ENCODE results near the gene CHST2.
"Not testable (repeated sequence)": the region's sequence is repeated elsewhere in the genome, so short reads cannot be mapped to it uniquely, and the experiment has no call there.

CHST2 gene

GRCh38 chr3:143119009-143119914 is at the start of gene CHST2:
TSS of gene CHST2 (plus strand) at chr3:143119771. CDS start at chr3:143120817, 1,046 bp downstream.
- DNase-seq, result peak; percentile 83 to 94 (median 88)

- no peak for DNase-seq
Measured at GRCh38 chr3:143070977-143071551, 48.5 kb upstream of the CHST2 start.

- no peak for DNase-seq
Measured at GRCh38 chr3:143071776-143072175, 47.8 kb upstream of the CHST2 start.

GRCh38 chr3:143072298-143073020 is 47.1 kb upstream of the CHST2 start:
- DNase-seq, result not testable (repeated sequence)

- not testable (repeated sequence) for DNase-seq
Measured at GRCh38 chr3:143073541-143073940, 46.0 kb upstream of the CHST2 start.

GRCh38 chr3:143073983-143074382 is 45.6 kb upstream of the CHST2 start:
- DNase-seq, result not testable (repeated sequence)

- no peak for DNase-seq
Measured at GRCh38 chr3:143078883-143079282, 40.7 kb upstream of the CHST2 start.

GRCh38 chr3:143080196-143080595 is 39.4 kb upstream of the CHST2 start:
- no peak for DNase-seq

GRCh38 chr3:143081365-143081764 is 38.2 kb upstream of the CHST2 start:
- DNase-seq, result no peak

- peak; percentile 34 to 48 (median 40) for DNase-seq
Measured at GRCh38 chr3:143081844-143082778, 37.5 kb upstream of the CHST2 start.

GRCh38 chr3:143083781-143084180 is 35.8 kb upstream of the CHST2 start:
- DNase-seq, result no peak

- peak; percentile 88 to 93 (median 91) for DNase-seq
Measured at GRCh38 chr3:143084856-143085731, 34.5 kb upstream of the CHST2 start.

GRCh38 chr3:143088835-143089234 is 30.7 kb upstream of the CHST2 start:
- DNase-seq, result no peak

GRCh38 chr3:143089965-143090364 is 29.6 kb upstream of the CHST2 start:
- no peak for DNase-seq

GRCh38 chr3:143090486-143090885 is 29.1 kb upstream of the CHST2 start:
- DNase-seq, result no peak

GRCh38 chr3:143090976-143091837 is 28.4 kb upstream of the CHST2 start:
- DNase-seq, result no peak

- no peak for DNase-seq
Measured at GRCh38 chr3:143092191-143092590, 27.4 kb upstream of the CHST2 start.

- DNase-seq, result no peak
Measured at GRCh38 chr3:143095813-143096212, 23.8 kb upstream of the CHST2 start.

- no peak for DNase-seq
Measured at GRCh38 chr3:143098032-143098764, 21.4 kb upstream of the CHST2 start.

GRCh38 chr3:143099210-143099609 is 20.4 kb upstream of the CHST2 start:
- DNase-seq, result no peak
